AG20443 (cell line): ENCODE data around the gene WASF1.
"Not testable (repeated sequence)": the region's sequence is repeated elsewhere in the genome, so short reads cannot be mapped to it uniquely, and the experiment has no call there.

Experiments
- DNase-seq: peaks from one replicate; pipeline ENCODE4 v3.0.0; 2012; ENCODE audit warnings: low spot score, mixed read lengths

The WASF1 gene

DNA sequence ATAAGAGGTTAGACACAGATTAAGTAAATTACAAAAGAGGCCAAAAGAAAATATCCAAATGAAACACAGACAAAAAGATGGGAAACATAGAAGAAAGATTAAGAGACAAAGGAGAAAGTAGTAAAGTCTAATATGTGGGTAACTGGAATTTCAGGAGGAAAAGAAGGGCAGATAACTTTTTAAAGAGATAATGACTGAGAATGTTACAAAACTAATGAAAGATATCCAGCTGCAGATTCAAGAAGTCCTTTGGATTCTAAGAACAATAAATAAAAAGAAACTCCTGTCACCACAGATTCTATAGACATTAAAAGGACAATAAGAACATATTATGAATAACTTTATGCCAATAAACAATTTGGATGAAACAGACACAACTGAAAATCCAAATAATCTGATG, 90.1 kb downstream of the WASF1 start:
- no peak for DNase-seq

DNA sequence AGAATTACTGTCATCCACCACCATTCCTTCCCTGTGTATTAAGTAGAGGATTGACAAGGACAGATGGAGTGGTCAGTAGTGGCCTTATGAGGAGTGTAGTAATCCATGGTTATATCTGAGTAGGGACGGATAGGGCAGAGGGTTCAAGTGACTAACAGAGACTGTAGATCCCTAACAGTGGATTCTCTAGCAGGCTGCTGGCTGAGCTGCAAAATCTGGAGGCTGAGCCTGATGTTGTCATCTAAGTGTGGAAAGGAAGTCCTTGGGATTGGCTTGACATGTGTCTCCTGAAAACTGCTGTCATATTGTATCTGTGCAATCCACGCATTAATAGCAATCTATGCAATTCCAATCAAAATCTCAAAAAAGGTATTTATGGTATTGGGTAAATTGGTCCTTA, 94.2 kb downstream of the WASF1 start:
- DNase-seq = no peak

DNA sequence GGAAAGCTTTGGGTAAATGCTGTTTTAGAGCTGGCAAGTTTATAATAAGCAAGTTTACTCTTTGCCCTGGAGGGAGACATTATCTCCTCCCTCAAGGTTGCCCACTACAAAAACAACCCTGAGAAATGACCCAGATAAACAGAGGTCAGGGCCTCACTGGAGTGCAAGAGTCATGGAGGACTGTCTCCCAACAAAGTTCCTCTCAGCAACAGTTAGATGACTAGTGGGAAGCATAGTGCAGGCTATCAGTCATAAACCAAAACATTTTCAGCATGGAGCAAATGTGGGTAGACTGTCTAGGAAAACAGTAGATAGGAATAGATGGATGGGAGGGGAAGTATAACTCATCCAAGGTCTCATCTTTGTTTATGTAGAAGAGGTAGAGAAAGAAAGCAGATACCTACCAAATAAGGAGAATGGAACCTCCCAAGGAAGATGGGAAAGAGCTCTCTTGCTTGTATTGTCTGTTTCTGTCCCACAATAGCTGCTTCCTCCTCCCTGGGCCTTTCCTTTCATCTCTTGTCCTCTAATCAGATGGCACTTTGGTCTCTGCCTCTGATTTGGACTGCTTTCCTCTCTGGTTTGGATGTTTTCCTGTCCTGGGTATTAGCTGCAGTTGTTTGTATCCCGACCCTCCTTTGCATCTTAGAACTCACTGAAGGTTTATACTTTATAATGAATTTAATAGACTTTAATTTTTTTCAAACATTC, 95.4 kb downstream of the WASF1 start:
- no peak for DNase-seq

DNA sequence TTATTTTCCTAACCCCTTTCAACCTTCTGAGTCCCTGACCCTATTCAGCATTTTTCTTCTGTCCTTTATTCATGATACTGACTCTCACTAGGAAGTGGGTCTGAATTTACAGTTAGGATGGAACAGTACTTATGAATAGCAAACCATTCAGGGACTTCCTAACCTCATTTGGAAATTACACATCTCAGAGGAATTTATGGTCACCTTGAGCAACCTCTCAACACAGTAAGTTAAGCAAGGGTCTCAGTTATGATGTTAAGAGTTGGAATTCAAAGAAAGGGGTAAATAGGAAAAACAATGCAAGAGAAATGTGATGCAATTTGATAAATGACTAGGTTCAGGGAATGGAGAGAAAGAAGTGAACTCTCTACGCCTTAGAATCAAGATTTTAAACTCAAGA, 104.1 kb downstream of the WASF1 start:
- no peak for DNase-seq

DNA sequence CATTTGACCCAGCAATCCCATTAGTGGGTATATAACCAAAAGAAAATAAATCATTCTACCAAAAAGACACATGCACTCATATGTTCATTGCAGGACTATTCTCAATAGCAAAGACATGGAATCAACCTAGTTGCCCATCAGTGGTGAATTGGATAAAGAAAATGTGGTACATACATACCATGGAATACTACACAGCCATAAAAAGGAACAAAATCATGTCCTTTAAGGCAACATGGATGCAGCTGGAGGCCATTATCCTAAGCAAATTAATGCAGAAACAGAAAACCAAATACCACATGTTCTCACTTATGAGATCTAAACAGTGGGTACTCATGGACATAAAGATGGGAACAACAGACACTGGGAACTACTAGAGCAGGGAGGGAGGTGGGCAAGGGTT, 106.0 kb downstream of the WASF1 start:
- not testable (repeated sequence) for DNase-seq

DNA sequence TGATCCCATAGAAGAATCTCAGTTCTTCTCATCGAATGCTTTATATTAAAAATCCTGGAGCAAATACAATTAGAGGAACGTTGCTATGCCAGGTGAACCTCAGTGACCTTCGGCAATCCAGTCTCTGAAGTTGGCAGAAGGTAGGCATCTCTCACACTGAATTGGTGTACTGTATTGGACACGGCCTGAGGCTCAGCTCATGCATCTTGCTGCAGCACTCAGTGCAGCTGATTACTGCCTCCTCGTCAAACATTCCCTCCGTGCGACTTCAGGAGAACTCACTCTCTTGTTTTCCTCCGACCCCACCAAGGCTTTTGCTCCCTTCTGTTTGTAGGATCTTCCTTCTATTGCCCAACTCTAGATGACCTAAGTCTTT, 110.9 kb downstream of the WASF1 start:
- DNase-seq = no peak

DNA sequence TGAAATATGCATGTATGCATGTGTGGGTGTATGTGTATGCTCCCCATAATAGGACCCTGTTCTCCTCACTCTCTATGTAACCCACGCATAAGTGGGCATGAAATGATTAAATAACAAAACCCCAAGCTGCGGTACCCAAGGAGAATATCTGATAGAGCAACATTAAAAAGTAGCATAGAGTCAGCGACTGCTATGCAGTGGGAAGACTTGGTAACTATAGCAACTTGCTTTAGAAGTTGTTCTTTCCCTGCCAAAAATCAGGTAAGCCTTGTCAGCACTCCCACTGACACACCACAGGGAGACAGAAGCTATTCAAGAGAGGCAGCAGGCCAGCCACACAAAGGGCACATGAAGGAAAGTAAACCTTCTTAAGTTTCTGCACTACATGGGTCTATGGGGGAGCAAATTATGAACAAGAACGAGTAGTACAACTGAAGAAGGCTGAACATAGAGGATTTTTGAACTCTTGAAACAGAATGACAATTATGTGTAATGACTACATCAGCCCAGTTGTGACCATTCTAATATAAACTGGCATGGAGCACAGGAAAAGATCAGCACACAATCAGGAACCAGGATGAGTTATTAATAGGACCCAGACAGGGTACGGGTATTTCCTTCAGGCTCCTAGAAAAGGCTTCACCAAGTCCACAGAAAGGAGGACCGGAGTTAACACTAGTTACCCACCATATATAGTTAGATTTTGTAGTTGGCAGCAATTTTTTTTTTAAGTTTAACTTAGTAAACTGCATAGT, 111.5 kb downstream of the WASF1 start:
- DNase-seq = no peak

DNA sequence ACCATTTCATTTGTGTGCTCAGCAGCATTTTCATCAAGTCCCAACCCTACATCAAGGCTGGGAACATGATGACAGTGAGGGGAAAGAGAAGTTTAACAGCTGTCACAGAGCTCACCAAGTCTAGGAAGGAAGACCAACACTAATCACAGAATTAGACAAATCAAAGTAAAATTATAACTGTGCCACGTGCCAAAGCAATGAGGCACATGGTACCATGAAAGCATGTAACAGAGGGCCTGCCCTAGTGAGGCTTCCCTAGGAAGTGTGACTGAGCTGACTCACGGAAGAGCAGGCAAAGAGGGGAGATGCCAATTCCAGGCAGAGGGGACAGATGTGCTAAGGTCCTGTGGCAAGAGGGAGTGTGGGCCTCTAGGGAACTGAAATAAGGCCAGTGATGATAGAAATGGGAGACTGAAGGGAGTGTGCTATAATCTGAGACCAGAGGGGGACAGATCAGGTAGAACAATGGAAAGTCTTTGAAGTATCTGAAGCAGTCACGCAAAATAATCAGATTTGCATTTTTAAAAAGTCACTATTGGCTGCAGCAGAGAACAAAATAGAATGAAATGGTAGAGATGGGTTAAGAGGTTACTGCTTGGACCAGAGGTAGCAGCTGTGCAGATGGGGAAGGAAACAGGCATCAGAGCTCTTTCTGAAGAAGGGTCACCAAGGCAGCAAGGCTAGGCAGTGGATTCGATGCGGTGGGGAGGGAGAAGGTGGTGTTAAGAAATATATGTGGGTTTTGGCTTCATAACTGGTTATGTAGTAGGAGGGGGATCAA, 114.5 kb downstream of the WASF1 start:
- no peak for DNase-seq

DNA sequence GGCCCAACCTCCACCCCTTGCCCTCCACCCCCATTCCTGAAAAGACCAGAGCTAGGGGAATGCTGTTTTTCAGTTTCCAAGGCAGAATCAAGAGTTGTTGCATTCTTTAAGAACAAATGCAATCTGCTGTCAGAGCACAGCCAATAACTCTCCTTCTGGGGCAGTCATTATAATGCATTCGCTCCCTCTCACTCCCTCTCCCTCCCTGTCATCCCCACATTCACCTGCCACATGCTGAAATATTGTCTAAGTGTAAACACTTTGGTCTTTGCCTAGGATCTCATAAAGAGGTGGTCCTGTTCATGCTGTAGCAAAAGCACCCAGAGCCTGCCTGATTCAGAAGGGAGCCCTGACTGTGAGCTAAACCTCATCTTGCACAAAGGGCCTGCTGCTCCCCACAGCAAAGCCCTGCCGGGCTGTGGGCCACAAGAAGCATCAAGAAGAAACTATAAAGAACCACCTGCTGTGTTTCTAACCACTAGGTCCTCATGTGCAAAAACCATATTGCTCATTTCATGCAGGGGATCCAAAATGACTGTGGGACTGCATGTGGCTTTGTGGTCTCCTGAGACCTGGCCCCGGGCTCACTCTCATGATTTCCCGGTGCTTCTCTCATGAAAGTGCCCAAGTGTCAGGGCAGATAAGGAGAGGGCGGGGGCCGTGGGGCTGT, 115.7 kb downstream of the WASF1 start:
- no peak for DNase-seq

DNA sequence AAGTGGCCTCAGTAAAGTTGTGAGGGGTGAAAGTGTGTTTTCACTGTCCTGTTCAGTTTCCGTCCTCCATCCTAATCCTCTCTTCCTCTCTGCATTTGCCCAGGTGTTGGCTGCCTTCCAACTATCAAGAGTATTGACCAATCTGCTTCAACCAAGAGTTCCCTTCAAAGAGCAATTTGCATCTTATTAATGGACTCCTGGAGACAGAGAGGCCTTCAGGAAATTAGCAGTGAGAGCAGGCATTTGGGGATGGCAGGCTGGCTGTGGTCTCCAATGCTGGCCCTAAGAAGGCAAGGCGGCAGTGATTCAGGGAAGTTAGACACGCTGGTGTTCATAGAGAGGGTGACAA, 124.1 kb downstream of the WASF1 start:
- no peak for DNase-seq

DNA sequence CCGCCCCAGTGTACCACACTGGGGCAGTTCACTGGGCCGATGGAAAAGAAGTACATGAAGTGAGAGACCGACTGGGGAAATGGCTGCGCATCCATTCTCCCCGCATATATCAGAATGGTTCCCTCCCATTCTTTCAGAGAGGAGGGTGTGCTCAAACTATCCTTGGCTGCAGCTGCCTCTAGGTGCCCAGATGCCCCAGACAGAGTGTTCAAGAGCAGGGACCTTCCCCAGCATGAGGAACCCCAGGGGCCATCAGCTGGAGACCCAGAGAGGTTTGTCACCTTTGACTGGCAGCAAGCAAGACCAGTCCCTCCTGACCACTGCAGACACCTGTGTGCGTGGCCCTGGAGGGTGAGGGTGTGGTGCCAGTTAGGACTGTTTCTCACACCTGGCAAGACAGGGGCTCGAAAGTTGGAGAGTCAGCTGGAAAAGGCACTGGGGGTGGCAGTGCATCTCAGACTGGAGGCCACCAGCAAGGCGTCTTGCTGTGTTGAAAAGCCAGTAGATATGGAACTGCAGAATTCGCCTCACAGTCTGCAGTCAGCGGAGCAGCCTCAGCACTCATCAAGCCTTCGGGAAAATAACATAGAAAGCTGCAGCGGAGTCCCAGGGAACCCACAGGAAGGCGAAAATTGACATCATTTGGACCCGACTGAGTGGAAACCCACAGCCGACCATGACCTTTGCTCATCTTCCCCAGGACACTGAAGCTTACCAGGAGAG, 124.6 kb downstream of the WASF1 start:
- DNase-seq = no peak

DNA sequence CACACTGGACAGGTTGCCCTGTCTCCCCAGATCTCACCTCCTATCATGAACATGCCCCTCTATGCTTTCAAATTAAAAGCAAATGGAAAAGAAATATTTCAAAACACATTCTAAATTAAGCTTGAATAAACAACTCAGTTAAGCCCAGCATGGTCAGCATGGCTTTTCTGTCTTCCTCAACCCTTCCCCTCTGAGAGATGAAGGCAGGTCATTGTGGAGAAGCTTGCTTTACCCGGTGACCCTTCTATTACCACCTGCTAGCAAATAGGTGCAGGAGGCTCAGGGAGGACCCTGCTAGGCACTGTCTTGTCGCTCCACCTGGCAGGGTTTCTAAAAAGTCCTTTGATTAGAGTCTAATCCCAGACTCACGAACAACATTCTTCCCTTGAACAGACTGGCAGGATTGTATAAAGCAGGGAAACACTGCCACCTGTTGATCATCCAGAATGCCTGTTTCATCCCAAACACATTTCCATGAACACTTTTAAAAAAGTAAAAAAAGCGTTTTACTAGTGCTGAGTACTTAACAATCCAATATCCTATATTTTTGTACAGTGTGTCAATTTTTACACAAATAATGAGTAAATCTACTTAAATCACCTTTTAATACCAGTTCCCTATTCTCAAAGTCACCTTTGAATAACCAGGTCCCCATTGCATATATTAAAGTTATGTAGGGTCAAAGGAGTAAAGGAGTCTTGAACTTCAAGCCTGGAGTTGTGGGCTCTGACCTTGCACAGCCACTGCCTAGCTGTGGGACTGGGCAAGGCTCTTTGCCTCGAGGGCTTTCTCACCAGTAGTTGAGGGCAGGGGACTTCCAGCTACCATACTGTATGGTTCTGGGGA, 125.9 kb downstream of the WASF1 start:
- peak; percentile 78 for DNase-seq

DNA sequence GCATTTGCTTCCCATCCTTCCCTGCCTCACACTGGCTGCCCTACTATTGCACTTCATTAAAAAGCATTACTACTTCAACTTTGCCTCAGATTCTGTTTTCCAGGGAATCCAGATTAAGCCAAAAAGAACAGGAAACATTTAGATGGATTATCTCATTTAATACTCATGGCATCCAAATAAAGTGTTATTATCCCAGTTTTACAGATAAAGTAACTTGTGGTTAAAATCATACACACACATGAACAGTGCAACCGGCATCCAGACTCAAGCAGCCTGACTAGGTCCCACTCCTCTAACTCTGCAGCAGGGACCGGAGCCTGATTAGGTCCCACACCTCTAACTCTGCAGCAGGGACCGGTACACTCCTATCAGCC, 129.0 kb downstream of the WASF1 start:
- no peak for DNase-seq
